Colonic mucosa (tissue), 4 donors: ENCODE results near the gene GIMAP7. TPM values are rescaled to one million over a fixed set of nuclear protein-coding genes. Genes with fewer than 3 reads are reported as not detected.
"Not testable (repeated sequence)": the region's sequence is repeated elsewhere in the genome, so short reads cannot be mapped to it uniquely, and the experiment has no call there.

Experiments used
- DNase-seq: peaks from one replicate; pipeline ENCODE4 v3.0.0-alpha.2; 2020
- H3K27ac ChIP-seq: fragments of 200-600 bp; one replicate; pipeline ENCODE4 v1.8.0; 2021
- H3K27me3 ChIP-seq: fragments of 200-600 bp; one replicate; pipeline ENCODE4 v1.8.0; 2021
- H3K36me3 ChIP-seq: fragments of 200-600 bp; one replicate; pipeline ENCODE4 v1.8.0; 2021
- H3K4me1 ChIP-seq: fragments of 200-600 bp; one replicate; pipeline ENCODE4 v1.8.0; 2021; ENCODE audit warnings: mild to moderate bottlenecking
- H3K4me3 ChIP-seq: fragments of 200-600 bp; one replicate; pipeline ENCODE4 v1.8.0; 2021
- H3K9ac ChIP-seq, 2 donors: one replicate each; pipeline ENCODE4 v1.7.0; 2013; ENCODE audit warnings: control low read depth in 2 of 2, low read depth in 2 of 2, low read length in 2 of 2
- H3K9me3 ChIP-seq: fragments of 200-600 bp; one replicate; pipeline ENCODE4 v1.8.0; 2021
- intact Hi-C: fragments of 100-400 bp; cut with DNase I; formaldehyde crosslinking; loops from one replicate; pipeline ENCODE4 v1.14.1; 2022
- total RNA-seq, 2 donors: library from RNA; stranded (reverse); fragmentation: NEBNext Ultra II Directional in 1 of 2; extraction: Animal tissue kit (Norgen Biotek cat#: 25700) in 1 of 2; gene quantifications; one replicate each; pipeline ENCODE4 v1.2.1, GENCODE V29; 2021
- TF ChIP-seq, protein P1 (sequence below): fragments of 200-600 bp; IDR thresholded peaks from one replicate; pipeline ENCODE4 v1.8.0; 2022; ENCODE audit warnings: antibody characterized with exemption, mild to moderate bottlenecking
- donor health status: healthy.
- donor health status: DM: no; HTN: no; CAD: no.
- donor health status: DM: no; HTN: no; CAD: no.

The GIMAP7 gene
- total RNA-seq, 2 donors from 2014 or later = 4.8 to 5.6 TPM

DNA sequence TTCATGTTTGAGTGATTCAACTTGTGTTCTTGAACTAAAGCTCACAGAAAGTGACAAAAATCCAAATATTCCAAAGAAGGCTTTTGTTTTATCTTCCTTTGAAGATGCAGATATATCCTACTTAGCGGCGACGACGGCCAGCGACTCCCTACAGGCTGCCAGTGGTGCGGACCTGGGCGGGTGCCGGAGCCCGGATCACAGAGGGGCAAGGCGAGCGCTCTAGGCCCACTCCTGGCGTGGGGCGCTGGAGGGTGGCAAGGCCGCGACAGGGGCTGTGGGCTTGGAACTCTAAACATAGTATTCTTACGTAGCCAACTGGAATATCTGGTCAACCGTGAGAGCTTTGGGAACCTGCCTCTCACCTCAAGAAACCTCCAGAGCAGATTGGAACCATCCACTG is 914 bp upstream of the GIMAP7 start:
- TF ChIP-seq, protein P1, sequence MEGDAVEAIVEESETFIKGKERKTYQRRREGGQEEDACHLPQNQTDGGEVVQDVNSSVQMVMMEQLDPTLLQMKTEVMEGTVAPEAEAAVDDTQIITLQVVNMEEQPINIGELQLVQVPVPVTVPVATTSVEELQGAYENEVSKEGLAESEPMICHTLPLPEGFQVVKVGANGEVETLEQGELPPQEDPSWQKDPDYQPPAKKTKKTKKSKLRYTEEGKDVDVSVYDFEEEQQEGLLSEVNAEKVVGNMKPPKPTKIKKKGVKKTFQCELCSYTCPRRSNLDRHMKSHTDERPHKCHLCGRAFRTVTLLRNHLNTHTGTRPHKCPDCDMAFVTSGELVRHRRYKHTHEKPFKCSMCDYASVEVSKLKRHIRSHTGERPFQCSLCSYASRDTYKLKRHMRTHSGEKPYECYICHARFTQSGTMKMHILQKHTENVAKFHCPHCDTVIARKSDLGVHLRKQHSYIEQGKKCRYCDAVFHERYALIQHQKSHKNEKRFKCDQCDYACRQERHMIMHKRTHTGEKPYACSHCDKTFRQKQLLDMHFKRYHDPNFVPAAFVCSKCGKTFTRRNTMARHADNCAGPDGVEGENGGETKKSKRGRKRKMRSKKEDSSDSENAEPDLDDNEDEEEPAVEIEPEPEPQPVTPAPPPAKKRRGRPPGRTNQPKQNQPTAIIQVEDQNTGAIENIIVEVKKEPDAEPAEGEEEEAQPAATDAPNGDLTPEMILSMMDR = no peak
- Histone ChIP-seq H3K4me3 (no peak overlapping the region), H3K9ac (peak overlapping the region in 1 of 2 donors; percentile 4), H3K9me3 (no peaks in the 10 kb centered on the region), H3K27me3 (no peaks in the 10 kb centered on the region), H3K4me1 (no peaks in the 10 kb centered on the region), H3K27ac (peak overlapping the region; percentile 73), H3K36me3 (no peaks in the 10 kb centered on the region)
- DNase-seq = no peak
- intact Hi-C loops = no loop called here

DNA sequence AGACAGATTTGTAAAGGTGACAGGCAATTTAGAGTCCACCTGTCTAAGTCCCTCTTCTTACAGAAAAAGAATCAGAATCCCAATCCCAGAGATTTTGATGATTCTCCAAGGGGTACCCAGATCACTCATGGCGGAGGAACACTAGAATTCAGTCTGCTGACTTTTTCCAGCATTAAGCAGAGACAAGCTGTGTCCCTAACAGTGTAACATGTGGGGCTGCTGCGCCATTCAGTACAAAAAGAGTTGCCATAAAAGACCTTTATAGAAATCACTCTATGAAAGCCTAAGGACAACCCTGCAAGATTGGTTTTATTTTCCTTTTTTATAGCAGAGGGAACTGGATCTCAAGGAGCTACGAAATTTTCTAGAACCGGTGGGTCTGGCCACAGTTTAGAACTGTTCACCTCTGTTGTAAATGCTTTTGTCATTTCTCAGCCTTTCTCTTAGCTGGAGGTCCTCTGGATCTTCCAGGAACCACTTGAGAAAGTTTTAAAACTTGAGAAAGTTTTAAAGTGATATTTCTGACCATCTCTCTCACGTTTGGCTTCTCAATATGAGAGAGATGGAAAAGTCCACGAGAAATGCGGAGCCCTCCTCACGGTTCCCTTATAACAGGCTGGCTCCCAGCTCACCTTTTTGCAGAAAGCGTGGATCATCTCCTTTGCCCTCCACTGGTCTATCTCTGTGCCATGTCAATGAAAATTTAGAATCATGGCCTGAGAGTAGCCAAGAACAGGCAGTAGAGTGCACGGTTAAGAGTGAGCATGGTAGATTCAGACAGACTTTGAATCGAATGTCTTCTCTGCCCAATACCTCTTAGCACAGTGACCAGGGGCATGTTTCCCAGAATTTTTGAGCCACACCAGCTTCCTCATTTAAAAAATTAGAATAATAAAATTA is 826 bp downstream of the GIMAP7 start:
- peak overlapping the region; percentile 73 for H3K27ac ChIP-seq
- peak overlapping the region; percentile 52 to 68 for H3K9ac ChIP-seq

DNA sequence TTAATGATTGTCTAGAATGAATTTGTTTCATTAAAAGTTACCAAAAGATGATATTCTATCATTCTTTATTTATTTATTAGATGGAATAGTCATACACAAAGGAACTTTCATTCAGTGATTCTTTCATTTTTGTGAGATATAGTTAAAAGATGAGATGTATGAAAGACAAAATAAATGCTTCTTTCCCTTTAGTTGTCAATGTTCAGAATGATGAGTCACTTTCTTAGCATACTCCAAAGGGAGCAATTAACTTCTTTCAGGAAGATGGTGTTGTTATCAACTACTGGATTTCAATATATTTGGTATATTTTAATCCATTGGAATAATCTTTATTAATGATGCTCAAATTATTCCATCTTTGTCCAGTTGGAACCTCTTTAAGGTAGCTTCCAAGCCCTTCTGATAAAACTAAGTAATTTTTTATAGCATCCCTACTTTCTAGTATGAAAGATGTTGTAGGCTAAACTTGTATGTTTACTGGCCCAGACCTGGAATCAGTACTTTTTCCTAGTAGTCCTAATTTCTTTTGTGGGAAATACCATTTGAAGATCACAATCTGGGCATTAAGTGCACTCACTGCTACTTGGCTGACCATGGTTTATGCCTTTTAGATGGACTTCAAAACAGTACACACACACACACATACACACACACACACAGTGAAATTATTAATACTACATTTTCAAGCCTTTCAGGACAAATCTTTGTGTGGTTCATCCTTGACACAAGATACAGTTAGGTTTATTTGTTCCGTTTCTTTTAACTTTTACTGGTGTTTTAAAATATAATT is 2.5 kb downstream of the GIMAP7 start:
- Histone ChIP-seq H3K4me3 (peak overlapping the region; percentile 32), H3K9me3 (no peaks in the 10 kb centered on the region), H3K27me3 (no peaks in the 10 kb centered on the region), H3K36me3 (no peaks in the 10 kb centered on the region), H3K4me1 (no peaks in the 10 kb centered on the region), H3K9ac (no peak overlapping the region), H3K27ac (peak overlapping the region; percentile 46)
- intact Hi-C loops = no loop called here
- TF ChIP-seq, protein P1 = no peak
- DNase-seq = no peak

More for the DNA sequence above, 826 bp downstream of the GIMAP7 start:
- Histone ChIP-seq H3K36me3 (no peaks in the 10 kb centered on the region), H3K9me3 (no peaks in the 10 kb centered on the region), H3K27me3 (no peaks in the 10 kb centered on the region), H3K4me3 (peak overlapping the region; percentile 32), H3K4me1 (no peaks in the 10 kb centered on the region)
- DNase-seq = no peak
- TF ChIP-seq, protein P1 = no peak
- intact Hi-C loops = no loop called here

DNA sequence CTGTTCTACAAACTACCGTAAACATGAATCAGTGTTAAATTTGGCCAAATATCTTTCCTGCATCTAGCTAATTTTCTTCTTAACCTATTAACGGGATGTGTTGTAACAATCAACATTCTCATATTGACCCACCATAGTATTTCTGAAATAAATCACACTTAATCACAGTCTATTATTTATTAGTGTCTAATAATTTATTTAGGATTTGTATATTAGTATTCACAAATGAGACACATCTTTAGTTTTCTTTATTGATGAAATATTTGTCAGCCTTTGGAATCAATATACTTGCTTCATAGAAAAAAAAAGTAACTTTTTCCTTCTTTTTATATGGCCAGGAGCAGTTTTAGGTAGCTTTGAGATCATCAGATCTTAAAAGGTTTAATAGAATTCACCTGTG is 4.6 kb downstream of the GIMAP7 start:
- Histone ChIP-seq H3K27ac (no peak overlapping the region), H3K4me3 (peak overlapping the region; percentile 0)
- TF ChIP-seq, protein P1 = no peak

DNA sequence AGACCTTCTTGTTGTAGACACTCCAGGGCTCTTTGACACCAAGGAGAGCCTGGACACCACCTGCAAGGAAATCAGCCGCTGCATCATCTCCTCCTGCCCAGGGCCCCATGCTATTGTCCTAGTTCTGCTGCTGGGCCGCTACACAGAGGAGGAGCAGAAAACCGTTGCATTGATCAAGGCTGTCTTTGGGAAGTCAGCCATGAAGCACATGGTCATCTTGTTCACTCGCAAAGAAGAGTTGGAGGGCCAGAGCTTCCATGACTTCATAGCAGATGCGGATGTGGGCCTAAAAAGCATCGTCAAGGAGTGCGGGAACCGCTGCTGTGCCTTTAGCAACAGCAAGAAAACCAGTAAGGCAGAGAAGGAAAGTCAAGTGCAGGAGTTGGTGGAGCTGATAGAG is 5.5 kb downstream of the GIMAP7 start:
- Histone ChIP-seq H3K36me3 (no peaks in the 10 kb centered on the region), H3K9ac (no peak overlapping the region), H3K27ac (no peak overlapping the region), H3K27me3 (no peaks in the 10 kb centered on the region), H3K9me3 (no peaks in the 10 kb centered on the region), H3K4me1 (no peaks in the 10 kb centered on the region), H3K4me3 (no peak overlapping the region)
- intact Hi-C loops = no loop called here
- no peak for DNase-seq
- TF ChIP-seq, protein P1 = no peak

More for the DNA sequence above, 4.6 kb downstream of the GIMAP7 start:
- DNase-seq = no peak
- Histone ChIP-seq H3K9ac (no peak overlapping the region), H3K36me3 (no peaks in the 10 kb centered on the region), H3K4me1 (no peaks in the 10 kb centered on the region), H3K27me3 (no peaks in the 10 kb centered on the region), H3K9me3 (no peaks in the 10 kb centered on the region)
- intact Hi-C loops = no loop called here

DNA sequence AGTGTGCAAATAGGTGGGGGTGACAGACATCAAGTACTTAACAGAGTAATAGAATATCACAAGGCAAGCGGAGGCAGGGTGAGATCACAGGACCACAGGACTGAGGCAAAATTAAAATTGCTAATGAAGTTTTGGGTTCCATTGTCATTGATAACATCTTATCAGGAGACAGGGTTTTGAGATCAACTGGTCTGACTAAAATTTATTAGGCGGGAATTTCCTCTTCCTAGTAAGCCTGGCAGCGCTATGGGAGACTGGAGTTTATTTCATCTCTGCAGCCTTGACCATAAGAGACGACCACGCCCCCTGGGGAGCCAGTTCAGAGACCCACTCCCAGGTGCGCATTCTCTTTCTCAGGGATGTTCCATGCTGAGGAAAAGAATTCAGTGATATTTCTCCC is 8.3 kb downstream of the GIMAP7 start:
- H3K4me3 ChIP-seq, H3K9ac ChIP-seq, H3K27me3 ChIP-seq, intact Hi-C loops, H3K9me3 ChIP-seq, DNase-seq, H3K4me1 ChIP-seq, H3K36me3 ChIP-seq, H3K27ac ChIP-seq: not testable (repeated sequence)
